Lower leg skin (tissue), 4 donors: ENCODE data around the gene QSOX2. TPM values are rescaled to one million over a fixed set of nuclear protein-coding genes. Genes with fewer than 3 reads are reported as not detected.

Source experiments
- DNase-seq, 2 donors: peaks; one replicate each; pipeline ENCODE4 v3.0.0-alpha.2; 2019; ENCODE audit warnings: low spot score in 2 of 2
- H3K4me3 ChIP-seq: fragments of 200-600 bp; sonication (generic); 2 replicates; pipeline ENCODE4 v1.5.1; 2017; ENCODE audit warnings: mild to moderate bottlenecking, low read depth; ENCODE audit not compliant: poor library complexity, severe bottlenecking
- POLR2A ChIP-seq, 2 donors: fragments of 450-650 bp; IDR thresholded peaks; one replicate each; pipeline ENCODE4 v1.6.1; 2016 to 2017; ENCODE audit warnings: antibody characterized with exemption in 2 of 2, mild to moderate bottlenecking in 1 of 2, moderate library complexity in 1 of 2
- WGBS, 2 donors: methylation state at CpG; one replicate each; pipeline ENCODE4 v1.1.5; 2018; 5-methylcytosine and 5-hydroxymethylcytosine counted together
- intact Hi-C: fragments of 100-400 bp; cut with DNase I; formaldehyde crosslinking; loops from one replicate; pipeline ENCODE4 v1.15.0; 2023; ENCODE audit warnings: low total_unique reads
- total RNA-seq, 4 donors: library from RNA; depleted of rRNA; stranded (reverse); fragments of >200 nt; gene quantifications; one replicate each; pipeline ENCODE4 v1.1.0, GENCODE V29; 2016
- TF ChIP-seq, protein P1 (sequence below), 3 donors: fragments of 450-650 bp; IDR thresholded peaks; one replicate each; pipeline ENCODE4 v1.5.1; 2016; ENCODE audit warnings: antibody characterized with exemption in 3 of 3, mild to moderate bottlenecking in 3 of 3, moderate library complexity in 2 of 3

The QSOX2 gene
- total RNA-seq, 4 donors from 2014 or later: 8.7 to 13.0 (median 11.1) TPM

DNA sequence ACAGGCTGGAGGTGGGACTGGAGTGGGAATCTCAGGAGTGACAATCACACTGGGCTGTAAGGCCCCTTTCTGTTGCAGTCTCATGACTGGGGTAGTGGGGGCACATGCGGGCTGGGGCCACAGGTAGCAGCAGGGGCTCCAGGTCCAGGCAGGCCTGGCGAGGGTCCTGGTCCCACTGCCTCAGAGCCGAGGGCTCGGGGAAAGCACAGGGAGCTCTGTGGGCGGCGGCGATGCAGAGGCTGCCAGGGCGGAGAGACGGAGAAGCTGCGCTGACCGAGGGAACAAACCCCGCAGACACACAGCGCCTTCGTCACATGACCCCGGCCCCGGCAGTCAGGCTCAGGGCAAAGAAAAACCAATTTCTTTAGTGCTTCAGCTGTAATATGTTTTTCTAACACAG, 35.3 kb downstream of the QSOX2 start:
- intact Hi-C loops: no loop called here
- no peak overlapping the region for H3K4me3 ChIP-seq
- TF ChIP-seq, protein P1, sequence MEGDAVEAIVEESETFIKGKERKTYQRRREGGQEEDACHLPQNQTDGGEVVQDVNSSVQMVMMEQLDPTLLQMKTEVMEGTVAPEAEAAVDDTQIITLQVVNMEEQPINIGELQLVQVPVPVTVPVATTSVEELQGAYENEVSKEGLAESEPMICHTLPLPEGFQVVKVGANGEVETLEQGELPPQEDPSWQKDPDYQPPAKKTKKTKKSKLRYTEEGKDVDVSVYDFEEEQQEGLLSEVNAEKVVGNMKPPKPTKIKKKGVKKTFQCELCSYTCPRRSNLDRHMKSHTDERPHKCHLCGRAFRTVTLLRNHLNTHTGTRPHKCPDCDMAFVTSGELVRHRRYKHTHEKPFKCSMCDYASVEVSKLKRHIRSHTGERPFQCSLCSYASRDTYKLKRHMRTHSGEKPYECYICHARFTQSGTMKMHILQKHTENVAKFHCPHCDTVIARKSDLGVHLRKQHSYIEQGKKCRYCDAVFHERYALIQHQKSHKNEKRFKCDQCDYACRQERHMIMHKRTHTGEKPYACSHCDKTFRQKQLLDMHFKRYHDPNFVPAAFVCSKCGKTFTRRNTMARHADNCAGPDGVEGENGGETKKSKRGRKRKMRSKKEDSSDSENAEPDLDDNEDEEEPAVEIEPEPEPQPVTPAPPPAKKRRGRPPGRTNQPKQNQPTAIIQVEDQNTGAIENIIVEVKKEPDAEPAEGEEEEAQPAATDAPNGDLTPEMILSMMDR (IDR thresholded peaks at IDR 0.05): no peak
- no peak for TF ChIP-seq POLR2A (IDR thresholded peaks at IDR 0.05)
- WGBS, 2 donors: 94 to 96% methylated on average over 15 to 16 of the region's 16 CpGs
- DNase-seq: no peak

DNA sequence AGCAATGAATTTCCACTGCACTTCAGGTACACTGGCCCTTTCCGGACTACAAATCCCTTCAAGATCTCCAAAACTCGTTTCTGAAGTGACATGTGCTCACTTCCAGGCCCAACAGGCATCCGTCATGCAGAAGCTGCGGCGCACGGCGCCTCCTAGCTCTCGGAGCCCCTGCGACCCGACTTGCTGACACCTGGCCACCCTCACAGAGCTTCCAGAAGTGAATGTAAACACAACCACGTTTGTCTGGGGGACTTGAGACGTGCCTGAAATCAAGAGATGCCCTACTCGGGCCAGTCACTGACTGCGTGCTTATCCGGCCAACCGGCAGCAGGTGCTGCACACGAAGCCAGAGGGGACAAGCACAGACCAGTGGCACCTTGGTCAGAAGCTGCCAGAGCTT, 35.8 kb downstream of the QSOX2 start:
- TF ChIP-seq POLR2A (IDR thresholded peaks at IDR 0.05): no peak
- TF ChIP-seq, protein P1 (IDR thresholded peaks at IDR 0.05): no peak
- no peak for DNase-seq
- intact Hi-C loops: no loop called here
- 85% methylated on average over 13 to 17 of the region's 17 CpGs for WGBS, 2 donors
- no peak overlapping the region for H3K4me3 ChIP-seq

DNA sequence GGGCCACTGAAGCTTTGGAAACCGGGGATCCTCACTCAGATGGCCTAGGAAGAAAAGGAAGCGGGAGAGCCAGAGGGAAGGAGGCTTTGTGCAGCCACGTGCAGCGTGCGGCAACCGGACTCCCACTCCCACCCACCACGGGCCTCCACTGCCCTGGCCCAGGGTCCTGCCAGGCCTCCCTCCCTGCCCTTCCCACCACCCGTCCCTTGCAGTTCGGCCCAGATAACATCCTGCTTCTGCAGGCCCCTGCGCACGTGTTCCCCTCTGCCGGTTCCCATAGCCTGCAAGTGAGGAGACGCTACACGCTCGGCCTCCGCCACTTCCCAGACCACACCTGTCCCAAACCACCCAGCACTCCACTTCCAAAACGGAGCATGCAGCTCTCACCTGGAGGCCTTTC, 36.4 kb downstream of the QSOX2 start:
- 92 to 97% methylated on average over 16 to 17 of the region's 17 CpGs for WGBS, 2 donors
- TF ChIP-seq, protein P1 (IDR thresholded peaks at IDR 0.05): no peak
- TF ChIP-seq POLR2A (IDR thresholded peaks at IDR 0.05): no peak
- DNase-seq: no peak
- no peak overlapping the region for H3K4me3 ChIP-seq
- intact Hi-C loops: no loop called here

DNA sequence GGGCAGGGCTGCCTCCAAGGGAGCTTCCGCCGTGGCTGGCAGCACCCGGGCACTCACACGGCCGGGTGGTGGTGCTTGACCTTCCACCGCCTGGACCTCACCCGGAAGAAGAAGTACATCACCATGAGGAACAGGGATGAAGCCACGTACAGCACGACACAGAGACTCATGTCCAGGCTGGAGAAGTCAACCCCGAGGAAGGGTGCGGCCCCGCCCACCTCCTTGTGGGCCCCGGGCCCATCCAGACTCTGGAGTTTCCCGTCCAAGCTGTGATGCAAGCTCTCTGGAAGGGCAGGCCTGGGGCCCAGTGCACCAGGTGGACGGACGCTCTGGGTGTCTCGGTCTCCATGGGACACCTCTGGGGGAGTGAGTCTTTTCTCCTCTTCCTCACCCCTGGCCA, 36.9 kb downstream of the QSOX2 start:
- no peak for DNase-seq
- intact Hi-C loops: no loop called here

DNA sequence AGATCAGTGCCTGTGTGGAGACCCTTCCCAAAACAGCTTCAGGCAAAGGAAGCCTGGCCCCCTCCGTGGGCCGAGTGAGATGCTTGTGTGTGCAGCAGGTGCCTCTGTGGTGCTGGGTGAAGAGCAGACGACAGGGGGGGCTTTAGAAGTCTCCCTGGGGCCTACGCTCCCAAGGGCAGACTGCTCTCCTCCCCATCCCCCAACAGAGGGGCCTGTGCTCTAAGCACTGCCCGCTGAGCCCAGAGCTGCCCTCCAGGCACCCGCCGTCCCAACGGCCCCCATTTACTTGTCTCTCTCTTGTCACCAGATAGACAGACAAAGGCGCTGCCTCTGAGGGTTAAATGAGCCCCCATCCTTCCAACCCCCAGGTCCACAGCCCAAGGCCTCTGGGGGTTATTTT, 38.0 kb downstream of the QSOX2 start:
- no peak overlapping the region for H3K4me3 ChIP-seq
- intact Hi-C loops: no loop called here
- no peak for TF ChIP-seq POLR2A (IDR thresholded peaks at IDR 0.05)
- TF ChIP-seq, protein P1 (IDR thresholded peaks at IDR 0.05): no peak
- 84 to 91% methylated on average over 9 of the region's 9 CpGs for WGBS, 2 donors
- DNase-seq: no peak

More for the DNA sequence above, 36.9 kb downstream of the QSOX2 start:
- WGBS, 2 donors: 78 to 80% methylated on average over 17 of the region's 17 CpGs
- H3K4me3 ChIP-seq: no peak overlapping the region
- no peak for TF ChIP-seq POLR2A (IDR thresholded peaks at IDR 0.05)
- TF ChIP-seq, protein P1 (IDR thresholded peaks at IDR 0.05): no peak

DNA sequence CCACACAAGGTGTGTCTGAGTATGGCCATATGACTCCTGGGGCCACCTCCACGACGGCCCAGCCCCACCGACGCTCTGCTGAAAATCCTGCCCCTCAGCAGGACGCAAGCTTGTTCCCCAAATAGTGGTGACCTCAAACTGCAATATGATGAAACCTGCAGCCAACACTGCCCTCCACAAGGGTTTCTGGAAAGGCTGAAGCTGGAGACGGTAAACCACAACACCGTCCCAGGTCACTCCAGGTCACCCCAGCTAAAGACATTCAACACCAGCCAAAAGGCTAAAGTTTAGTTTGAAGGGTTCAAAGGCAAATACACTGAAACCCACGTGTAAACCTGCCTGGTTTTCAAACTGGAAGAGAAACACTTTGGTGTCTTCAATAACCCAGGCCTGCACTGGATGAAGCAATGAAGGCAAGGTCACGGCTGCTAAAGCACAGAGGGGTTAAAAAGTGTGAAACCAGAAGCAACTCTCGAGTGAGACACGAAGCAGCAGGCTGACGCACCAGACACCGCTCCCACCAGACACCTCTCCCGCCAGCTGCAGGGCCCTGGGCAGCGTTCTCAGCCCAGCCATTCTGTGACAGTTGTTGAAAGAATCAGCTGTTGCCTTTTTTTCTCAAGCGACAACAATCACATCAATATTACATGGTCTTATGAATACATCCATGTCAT, 38.9 kb downstream of the QSOX2 start:
- no peak for DNase-seq
- TF ChIP-seq, protein P1 (IDR thresholded peaks at IDR 0.05): no peak
- no peak for TF ChIP-seq POLR2A (IDR thresholded peaks at IDR 0.05)
- intact Hi-C loops: no loop called here
- WGBS, 2 donors: 78 to 85% methylated on average over 16 of the region's 16 CpGs
- no peak overlapping the region for H3K4me3 ChIP-seq
